ENCODE data around the gene TGM6. TPM values are rescaled to one million over a fixed set of nuclear protein-coding genes. Genes with fewer than 3 reads are reported as not detected.

TGM6 gene
- total RNA-seq, 1 experiment from 2014 or later, result not detected

DNA sequence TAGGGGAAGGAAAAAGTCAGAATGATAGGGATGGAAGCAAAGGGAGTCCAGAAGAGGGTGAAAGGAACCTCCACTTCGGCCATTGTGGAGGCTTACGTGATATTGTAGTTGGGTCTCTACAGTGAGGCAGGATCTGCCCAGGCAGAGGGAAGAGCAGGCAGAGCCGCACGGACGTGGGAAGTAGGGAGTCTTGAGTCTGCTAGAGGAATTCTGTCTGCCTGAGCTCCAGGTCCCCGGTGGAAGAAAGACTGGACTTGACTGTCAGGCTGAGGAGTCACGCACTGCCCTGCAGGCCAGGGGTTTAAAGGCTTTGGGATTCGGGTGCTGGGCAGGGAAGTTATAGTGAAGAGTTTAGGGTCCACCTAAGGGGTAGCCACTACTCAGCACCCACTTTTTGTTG lies 16.4 kb downstream of the TGM6 start:
- H3K23me2 ChIP-seq (ENCODE audit: insufficient read length, low read depth, low read length, poor library complexity, severe bottlenecking), result no peaks in the 10 kb centered on the region
- Mint-ChIP-seq H3K9me3 (peaks cover 0 to 3% of the 10 kb centered on the region in 2 experiments; a peak in 1 of 5 replicates), H3K27me3 (ENCODE audit: low read depth) (peaks cover 1% of the 10 kb centered on the region; the same call in 1 of the 2 replicates), H3K27ac (no peak overlapping the region), H3K4me3 (no peak overlapping the region), H3K4me1 (no peaks in the 10 kb centered on the region), H3K36me3 (ENCODE audit: insufficient read depth in 1 of 3, low read depth in 3 of 3) (no peaks in the 10 kb centered on the region)
- H3K9ac ChIP-seq (ENCODE audit: extremely low read depth, insufficient read length, low read length), result no peak overlapping the region
- H3K79me2 ChIP-seq (ENCODE audit: insufficient read depth, low read length), result no peaks in the 10 kb centered on the region
- H3T11ph ChIP-seq (ENCODE audit: low read length), result no peak overlapping the region
- no peak overlapping the region for H4K91ac ChIP-seq (ENCODE audit: insufficient read length, low read depth, low read length)
- no peak overlapping the region for H3K56ac ChIP-seq (ENCODE audit: insufficient read length, low read depth, low read length)
- no peak overlapping the region for H2BK5ac ChIP-seq (ENCODE audit: insufficient read length, low read length)
- H3K27ac ChIP-seq (ENCODE audit: insufficient read length, low read depth, low read length), result no peak overlapping the region
- H4K8ac ChIP-seq (replicated peaks; ENCODE audit: insufficient read length, low read depth, low read length), result no peak overlapping the region
- H2AK5ac ChIP-seq (ENCODE audit: insufficient read length, low read length), result no peak overlapping the region
- H4K20me1 ChIP-seq (ENCODE audit: control insufficient read depth, insufficient read depth, insufficient read length), result no peaks in the 10 kb centered on the region
- no peak for DNase-seq
- no peak overlapping the region for H2BK12ac ChIP-seq (ENCODE audit: insufficient read length, low read depth, low read length)
- H2BK20ac ChIP-seq (ENCODE audit: low read depth, low read length, poor library complexity, severe bottlenecking), result no peak overlapping the region
- no peaks in the 10 kb centered on the region for H3K79me1 ChIP-seq (ENCODE audit: insufficient read depth, low read depth, low read length, poor library complexity, severe bottlenecking)
- no peak overlapping the region for H3K14ac ChIP-seq (ENCODE audit: insufficient read depth, low read length)
- H3K9me3 ChIP-seq (ENCODE audit: control insufficient read depth, low read depth, low read length), result no peaks in the 10 kb centered on the region
- H3K4me1 ChIP-seq (ENCODE audit: insufficient read depth, low read length), result no peaks in the 10 kb centered on the region
- TF ChIP-seq, protein P1, sequence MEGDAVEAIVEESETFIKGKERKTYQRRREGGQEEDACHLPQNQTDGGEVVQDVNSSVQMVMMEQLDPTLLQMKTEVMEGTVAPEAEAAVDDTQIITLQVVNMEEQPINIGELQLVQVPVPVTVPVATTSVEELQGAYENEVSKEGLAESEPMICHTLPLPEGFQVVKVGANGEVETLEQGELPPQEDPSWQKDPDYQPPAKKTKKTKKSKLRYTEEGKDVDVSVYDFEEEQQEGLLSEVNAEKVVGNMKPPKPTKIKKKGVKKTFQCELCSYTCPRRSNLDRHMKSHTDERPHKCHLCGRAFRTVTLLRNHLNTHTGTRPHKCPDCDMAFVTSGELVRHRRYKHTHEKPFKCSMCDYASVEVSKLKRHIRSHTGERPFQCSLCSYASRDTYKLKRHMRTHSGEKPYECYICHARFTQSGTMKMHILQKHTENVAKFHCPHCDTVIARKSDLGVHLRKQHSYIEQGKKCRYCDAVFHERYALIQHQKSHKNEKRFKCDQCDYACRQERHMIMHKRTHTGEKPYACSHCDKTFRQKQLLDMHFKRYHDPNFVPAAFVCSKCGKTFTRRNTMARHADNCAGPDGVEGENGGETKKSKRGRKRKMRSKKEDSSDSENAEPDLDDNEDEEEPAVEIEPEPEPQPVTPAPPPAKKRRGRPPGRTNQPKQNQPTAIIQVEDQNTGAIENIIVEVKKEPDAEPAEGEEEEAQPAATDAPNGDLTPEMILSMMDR (conservative IDR thresholded peaks at IDR 0.05), result no peak
- H3K27me3 ChIP-seq (ENCODE audit: insufficient read depth, low read length), result no peaks in the 10 kb centered on the region
- H4K5ac ChIP-seq (ENCODE audit: insufficient read length, low read depth, low read length), result no peak overlapping the region
- WGBS (ENCODE audit: extremely low coverage, insufficient read length, low lambda C conversion rate), result no CpG with 5 or more reads among the region's 8 CpGs
- H2BK120ac ChIP-seq (ENCODE audit: low read depth, low read length, poor library complexity, severe bottlenecking), result no peak overlapping the region
- H3K4ac ChIP-seq (ENCODE audit: low read depth, low read length), result no peak overlapping the region
- no peak overlapping the region for H2BK15ac ChIP-seq (ENCODE audit: low read depth, low read length)
- H3K4me2 ChIP-seq (ENCODE audit: insufficient read depth, insufficient read length, low read length), result no peak overlapping the region
- no peak overlapping the region for H3K18ac ChIP-seq (ENCODE audit: insufficient read length, low read depth, low read length)
- no peak overlapping the region for H3K23ac ChIP-seq (ENCODE audit: insufficient read length, low read depth, low read length)
- no peak overlapping the region for H2AFZ ChIP-seq (ENCODE audit: low read length)

Measured in H9 (cell line).